NCI-H2227 (cell line): ENCODE results near the gene ZNF143.
A peak's percentile ranks its signal among the peaks of the same experiment; 100 is the strongest.
"Not testable (repeated sequence)": the region's sequence is repeated elsewhere in the genome, so short reads cannot be mapped to it uniquely, and the experiment has no call there.

ENCODE experiments used
- DNase-seq: peaks from one replicate; lab custom pipeline; 2025; ENCODE audit not compliant: unreplicated experiment; lab: John Stamatoyannopoulos, UW

The ZNF143 gene

GRCh38 chr11:9460322-9461062 lies at the start of gene ZNF143:
TSS of gene ZNF143 (plus strand) at chr11:9461012. CDS start at chr11:9471309, 10,297 bp downstream.
- DNase-seq: peak; percentile 100

- no peak for DNase-seq
Observed at GRCh38 chr11:9428706-9429105, 32.1 kb upstream of the ZNF143 start.

- no peak for DNase-seq
Observed at GRCh38 chr11:9438611-9439010, 22.2 kb upstream of the ZNF143 start.

GRCh38 chr11:9446230-9446629 lies 14.6 kb upstream of the ZNF143 start:
- DNase-seq: no peak

GRCh38 chr11:9448576-9449352 lies 12.0 kb upstream of the ZNF143 start:
- no peak for DNase-seq

- not testable (repeated sequence) for DNase-seq
Observed at GRCh38 chr11:9452023-9452422, 8.8 kb upstream of the ZNF143 start.

- no peak for DNase-seq
Observed at GRCh38 chr11:9455722-9456121, 5.1 kb upstream of the ZNF143 start.

GRCh38 chr11:9459667-9460321 lies 1.0 kb upstream of the ZNF143 start:
- peak; percentile 58 for DNase-seq

GRCh38 chr11:9461063-9461759 lies 399 bp downstream of the ZNF143 start:
- peak; percentile 95 for DNase-seq

- peak; percentile 34 for DNase-seq
Observed at GRCh38 chr11:9461760-9462134, 935 bp downstream of the ZNF143 start.

- no peak for DNase-seq
Observed at GRCh38 chr11:9462172-9462799, 1.5 kb downstream of the ZNF143 start.

- no peak for DNase-seq
Observed at GRCh38 chr11:9462806-9463537, 2.2 kb downstream of the ZNF143 start.

- DNase-seq: no peak
Observed at GRCh38 chr11:9470765-9471164, 10.0 kb downstream of the ZNF143 start.

- DNase-seq: peak; percentile 92
Observed at GRCh38 chr11:9473408-9473807, 12.6 kb downstream of the ZNF143 start.

GRCh38 chr11:9479899-9480298 lies 19.1 kb downstream of the ZNF143 start:
- no peak for DNase-seq

- DNase-seq: no peak
Observed at GRCh38 chr11:9489080-9489765, 28.4 kb downstream of the ZNF143 start.

GRCh38 chr11:9490376-9490775 lies 29.6 kb downstream of the ZNF143 start:
- DNase-seq: no peak

- no peak for DNase-seq
Observed at GRCh38 chr11:9493492-9493891, 32.7 kb downstream of the ZNF143 start.

- DNase-seq: no peak
Observed at GRCh38 chr11:9494316-9494715, 33.5 kb downstream of the ZNF143 start.
